ENCODE measurements around the gene CSTF3.

DNA sequence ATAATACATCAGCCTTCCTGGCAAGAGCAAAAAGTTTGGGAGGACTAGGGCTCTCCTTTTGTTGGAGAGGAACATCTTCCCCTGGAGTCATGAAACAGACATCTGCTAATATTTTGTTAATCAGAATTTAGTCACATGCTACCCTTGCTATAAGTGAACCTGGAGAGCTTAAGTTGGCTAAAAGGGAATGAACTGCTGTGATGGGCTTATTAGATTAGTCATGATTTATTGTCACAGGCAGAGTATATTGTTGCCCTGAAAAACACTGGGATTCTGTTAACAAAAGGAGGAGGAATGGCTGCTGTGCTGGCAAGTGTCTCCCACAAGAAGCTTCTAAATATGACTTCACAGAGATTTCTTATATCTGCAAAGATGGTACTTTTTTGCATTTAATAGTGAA is 105.9 kb downstream of the CSTF3 start:
- TF ChIP-seq, protein P1, sequence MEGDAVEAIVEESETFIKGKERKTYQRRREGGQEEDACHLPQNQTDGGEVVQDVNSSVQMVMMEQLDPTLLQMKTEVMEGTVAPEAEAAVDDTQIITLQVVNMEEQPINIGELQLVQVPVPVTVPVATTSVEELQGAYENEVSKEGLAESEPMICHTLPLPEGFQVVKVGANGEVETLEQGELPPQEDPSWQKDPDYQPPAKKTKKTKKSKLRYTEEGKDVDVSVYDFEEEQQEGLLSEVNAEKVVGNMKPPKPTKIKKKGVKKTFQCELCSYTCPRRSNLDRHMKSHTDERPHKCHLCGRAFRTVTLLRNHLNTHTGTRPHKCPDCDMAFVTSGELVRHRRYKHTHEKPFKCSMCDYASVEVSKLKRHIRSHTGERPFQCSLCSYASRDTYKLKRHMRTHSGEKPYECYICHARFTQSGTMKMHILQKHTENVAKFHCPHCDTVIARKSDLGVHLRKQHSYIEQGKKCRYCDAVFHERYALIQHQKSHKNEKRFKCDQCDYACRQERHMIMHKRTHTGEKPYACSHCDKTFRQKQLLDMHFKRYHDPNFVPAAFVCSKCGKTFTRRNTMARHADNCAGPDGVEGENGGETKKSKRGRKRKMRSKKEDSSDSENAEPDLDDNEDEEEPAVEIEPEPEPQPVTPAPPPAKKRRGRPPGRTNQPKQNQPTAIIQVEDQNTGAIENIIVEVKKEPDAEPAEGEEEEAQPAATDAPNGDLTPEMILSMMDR (IDR thresholded peaks at IDR 0.05), result no peak
- no peak for TF ChIP-seq POLR2A (IDR thresholded peaks at IDR 0.05)

Data from body of pancreas (tissue), 4 donors.